Measurements from ENCODE around the gene ZC3H12D.

- TF ChIP-seq CTCF (conservative IDR thresholded peaks at IDR 0.05; ENCODE audit: low read length) (no peak), EZH2phosphoT487 (IDR thresholded peaks at IDR 0.05; ENCODE audit: borderline replicate concordance) (no peak)
These were observed 45.2 kb downstream of the ZC3H12D start for GRCh38 chr6:149439626-149440025.
